Activated CD4-positive, alpha-beta T cell treated with anti-CD3 and anti-CD28 coated beads for 36 hours (primary cell): ENCODE measurements around the gene SMIM14. TPM values are rescaled to one million over a fixed set of nuclear protein-coding genes. Genes with fewer than 3 reads are reported as not detected.
"Not testable (repeated sequence)": the region's sequence is repeated elsewhere in the genome, so short reads cannot be mapped to it uniquely, and the experiment has no call there.

ENCODE experiments used
- ATAC-seq: fragments of 200-7000 bp; cut with Tn5 transposase; one replicate; pipeline ENCODE4 v1.10.0; 2021; ENCODE audit warnings: mild to moderate bottlenecking, moderate library complexity
- CTCF ChIA-PET: fragments of 350-600 bp; sonication (Branson Sonifier 250); formaldehyde crosslinking; loops from one replicate; lab custom pipeline; 2021; ENCODE audit warnings: antibody characterized with exemption; lab: Charles Lee
- POLR2A ChIA-PET: fragments of 350-600 bp; sonication (Branson Sonifier 250); formaldehyde crosslinking; loops from one replicate; lab custom pipeline; 2021; ENCODE audit warnings: antibody characterized with exemption, inconsistent platforms; lab: Charles Lee
- DNase-seq: peaks from one replicate; pipeline ENCODE4 v3.0.0-alpha.2; 2020
- H3K27ac Mint-ChIP-seq: one replicate; pipeline ENCODE4 v1.8.0; 2021; ENCODE audit warnings: mixed read lengths
- H3K27me3 Mint-ChIP-seq: one replicate; pipeline ENCODE4 v1.8.0; 2021; ENCODE audit warnings: mixed read lengths
- H3K36me3 Mint-ChIP-seq: one replicate; pipeline ENCODE4 v1.8.0; 2021; ENCODE audit warnings: low read depth, mixed read lengths
- H3K4me1 Mint-ChIP-seq: one replicate; pipeline ENCODE4 v1.8.0; 2021; ENCODE audit warnings: mixed read lengths
- H3K4me3 Mint-ChIP-seq: one replicate; pipeline ENCODE4 v1.8.0; 2021; ENCODE audit warnings: mild to moderate bottlenecking, moderate library complexity, mixed read lengths
- H3K9me3 Mint-ChIP-seq: one replicate; pipeline ENCODE4 v1.8.0; 2021; ENCODE audit warnings: low read depth, mixed read lengths
- intact Hi-C, 2 experiments: fragments of 100-400 bp; cut with DNase I in 1 of 2; cut with micrococcal nuclease in 1 of 2; formaldehyde crosslinking; loops; one replicate each; pipeline versions ENCODE4 v1.14.2 to v1.15.1; 2022 to 2024; cut with DNase I, micrococcal nuclease
- total RNA-seq, 2 experiments: library from RNA; stranded (reverse); gene quantifications; one replicate each; pipeline ENCODE4 v1.2.3, GENCODE V29; 2021

The SMIM14 gene
- total RNA-seq, 2 experiments from 2014 or later, result 1.4 to 2.0 TPM

DNA sequence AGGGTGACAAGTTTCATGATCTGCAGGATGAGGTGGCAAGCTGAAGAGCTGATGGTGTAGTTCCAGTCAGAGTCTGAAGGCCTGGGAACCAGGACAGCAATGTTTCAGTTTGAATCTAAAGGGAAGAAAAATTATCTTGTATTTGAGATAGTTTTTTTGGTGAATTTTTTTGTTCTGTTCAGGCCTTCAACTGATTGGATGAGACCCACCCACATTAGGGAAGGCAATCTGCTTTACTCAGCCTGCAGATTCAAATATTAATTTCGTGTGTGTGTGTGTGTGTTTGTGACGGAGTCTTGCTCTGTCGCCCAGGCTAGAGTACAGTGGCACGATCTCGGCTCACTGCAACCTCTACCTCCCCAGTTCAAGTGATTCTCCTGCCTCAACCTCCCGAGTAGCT, 22.1 kb upstream of the SMIM14 start:
- ATAC-seq, result no peak
- DNase-seq, result no peak
- H3K27me3 Mint-ChIP-seq, result no peaks in the 10 kb centered on the region
- ChIA-PET CTCF (no interaction called here), POLR2A (no interaction called here)
- H3K4me3 Mint-ChIP-seq, result no peak overlapping the region
- no peaks in the 10 kb centered on the region for H3K9me3 Mint-ChIP-seq
- intact Hi-C loops, result no loop called here
- no peaks in the 10 kb centered on the region for H3K36me3 Mint-ChIP-seq
- H3K4me1 Mint-ChIP-seq, result peaks cover 4% of the 10 kb centered on the region
- no peak overlapping the region for H3K27ac Mint-ChIP-seq

DNA sequence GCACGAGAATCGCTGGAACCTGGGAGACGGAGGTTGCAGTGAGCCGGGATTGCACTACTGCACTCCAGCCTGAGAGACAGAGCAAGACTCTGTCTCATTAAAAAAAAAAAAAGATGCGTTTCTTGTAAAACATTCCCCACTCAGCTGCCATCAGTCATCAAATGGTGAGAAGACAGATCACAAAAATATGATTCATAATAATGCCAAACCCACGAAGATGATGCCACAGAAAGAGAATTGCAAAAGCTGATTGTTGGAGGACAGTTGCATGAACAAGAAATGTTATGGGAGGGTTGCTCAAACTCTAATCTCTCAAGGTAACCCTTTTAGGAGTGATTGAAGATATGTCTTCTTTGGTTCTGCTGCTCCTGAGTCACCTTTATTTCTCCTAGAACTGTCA, 21.4 kb upstream of the SMIM14 start:
- H3K4me3 Mint-ChIP-seq, result no peak overlapping the region
- intact Hi-C loops, result no loop called here
- ChIA-PET CTCF (interaction anchor here (0.6 kb wide), 1 partner anchor 48 kb away, joined by 3 read pairs; no protein-coding TSS in a partner anchor), POLR2A (interaction anchor here (0.6 kb wide), 1 partner anchor 1505 kb away, joined by 5 read pairs; no protein-coding TSS in a partner anchor)
- no peaks in the 10 kb centered on the region for H3K9me3 Mint-ChIP-seq
- H3K36me3 Mint-ChIP-seq, result no peaks in the 10 kb centered on the region
- H3K4me1 Mint-ChIP-seq, result peaks cover 4% of the 10 kb centered on the region
- H3K27ac Mint-ChIP-seq, result no peak overlapping the region
- no peak for DNase-seq
- H3K27me3 Mint-ChIP-seq, result no peaks in the 10 kb centered on the region
- ATAC-seq, result no peak

DNA sequence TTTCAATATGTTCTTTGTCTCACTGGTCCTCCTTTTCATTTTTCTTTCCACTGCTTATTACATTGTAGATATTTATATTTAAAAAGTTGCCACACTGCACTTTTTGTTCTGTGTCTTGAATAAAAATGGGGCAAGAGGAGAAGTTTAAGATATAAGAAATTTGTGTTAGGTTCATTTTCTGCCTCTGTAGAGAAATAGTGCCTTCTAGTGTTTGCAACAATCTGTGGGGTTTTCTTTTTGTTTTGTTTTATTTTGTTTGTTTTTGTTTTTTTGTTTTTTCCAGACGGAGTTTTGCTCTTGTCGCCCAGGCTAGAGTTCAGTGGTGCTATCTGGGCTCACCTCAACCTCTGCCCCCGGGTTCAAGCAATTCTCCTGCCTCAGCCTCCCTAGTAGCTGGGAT, 20.1 kb upstream of the SMIM14 start:
- H3K27me3 Mint-ChIP-seq, result no peaks in the 10 kb centered on the region
- POLR2A ChIA-PET, result interaction anchor here (0.6 kb wide), 3 partner anchors 20 to 892 kb away, joined by 3 to 5 read pairs (median 3); partner anchors contain the start of gene SMIM14
- intact Hi-C loops, result loop anchor here in 1 of 2 experiments (2.0 kb wide), 1 partner anchor 190 kb away; no protein-coding TSS in a partner anchor
- DNase-seq (no peak), ATAC-seq (no peak)
- H3K4me3 Mint-ChIP-seq, result no peak overlapping the region
- no peak overlapping the region for H3K27ac Mint-ChIP-seq
- peaks cover 4% of the 10 kb centered on the region for H3K4me1 Mint-ChIP-seq
- CTCF ChIA-PET, result interaction anchor here (0.6 to 0.7 kb wide), 2 partner anchors 185 to 745 kb away, joined by 3 to 5 read pairs; no protein-coding TSS in a partner anchor
- H3K9me3 Mint-ChIP-seq, result no peaks in the 10 kb centered on the region
- H3K36me3 Mint-ChIP-seq, result no peaks in the 10 kb centered on the region

- no peaks in the 10 kb centered on the region for H3K9me3 Mint-ChIP-seq
- intact Hi-C loops, result no loop called here
- H3K27me3 Mint-ChIP-seq, result no peaks in the 10 kb centered on the region
- CTCF ChIA-PET, result interaction anchor here (0.7 kb wide), 1 partner anchor 24 kb away, joined by 5 read pairs; no protein-coding TSS in a partner anchor
- H3K4me1 Mint-ChIP-seq, result peaks cover 4% of the 10 kb centered on the region
- DNase-seq (no peak), ATAC-seq (no peak)
- no peaks in the 10 kb centered on the region for H3K36me3 Mint-ChIP-seq
- POLR2A ChIA-PET, result no interaction called here
- no peak overlapping the region for H3K27ac Mint-ChIP-seq
- no peak overlapping the region for H3K4me3 Mint-ChIP-seq
Observed at GRCh38 chr4:39657465-39657864, 18.8 kb upstream of the SMIM14 start.

GRCh38 chr4:39656638-39657037, 18.0 kb upstream of the SMIM14 start:
- H3K4me3 Mint-ChIP-seq, POLR2A ChIA-PET, DNase-seq, H3K9me3 Mint-ChIP-seq, H3K27ac Mint-ChIP-seq, H3K36me3 Mint-ChIP-seq, intact Hi-C loops, H3K4me1 Mint-ChIP-seq, H3K27me3 Mint-ChIP-seq, ATAC-seq: not testable (repeated sequence)
- CTCF ChIA-PET, result interaction anchor here (0.7 to 0.9 kb wide), 2 partner anchors 9 to 25 kb away, joined by 3 to 5 read pairs; no protein-coding TSS in a partner anchor

DNA sequence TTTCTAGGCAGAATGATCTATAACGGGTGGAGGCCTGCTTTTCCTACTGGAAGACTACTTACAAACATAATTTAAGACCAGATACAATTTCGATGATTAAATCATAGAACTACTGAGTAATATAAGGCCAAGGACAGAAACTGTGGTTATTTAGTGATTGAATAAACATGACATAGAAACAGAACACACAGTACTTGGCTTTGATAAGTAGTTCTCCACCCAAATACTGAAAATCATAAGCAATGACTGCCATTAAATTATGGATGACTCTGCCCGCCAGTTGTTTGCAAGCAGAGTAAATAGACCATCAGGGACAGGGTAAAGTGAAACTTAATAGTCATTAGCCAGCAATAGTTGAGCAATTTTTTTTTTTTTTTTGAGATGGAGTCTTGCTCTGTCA, 17.2 kb upstream of the SMIM14 start:
- DNase-seq, result no peak
- no peak for ATAC-seq
- Mint-ChIP-seq H3K9me3 (no peaks in the 10 kb centered on the region), H3K4me3 (no peak overlapping the region), H3K4me1 (peaks cover 4% of the 10 kb centered on the region), H3K36me3 (no peaks in the 10 kb centered on the region), H3K27ac (no peak overlapping the region), H3K27me3 (no peaks in the 10 kb centered on the region)
- intact Hi-C loops, result no loop called here
- CTCF ChIA-PET, result no interaction called here
- POLR2A ChIA-PET, result no interaction called here

DNA sequence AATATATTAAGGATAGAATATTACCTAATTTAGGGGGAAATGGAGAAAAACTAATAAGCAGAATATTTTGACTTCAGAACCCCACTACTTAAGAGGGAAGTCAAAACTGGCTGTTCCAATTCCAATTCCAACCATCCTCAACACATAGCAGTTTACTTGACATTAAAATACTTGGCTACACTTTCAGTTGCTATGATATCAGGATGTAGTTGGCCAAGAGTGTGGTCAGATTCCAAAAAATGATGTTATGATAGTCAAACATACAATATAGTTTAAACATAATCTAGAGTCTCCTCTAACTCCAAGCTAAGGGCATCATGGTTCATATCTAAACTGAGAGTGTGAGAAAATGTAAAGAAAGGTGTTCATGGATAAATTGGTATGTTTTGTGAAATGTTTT, 16.5 kb upstream of the SMIM14 start:
- no peak for DNase-seq
- Mint-ChIP-seq H3K27ac (no peak overlapping the region), H3K27me3 (no peaks in the 10 kb centered on the region), H3K9me3 (no peaks in the 10 kb centered on the region), H3K36me3 (no peaks in the 10 kb centered on the region), H3K4me3 (no peak overlapping the region), H3K4me1 (peaks cover 4% of the 10 kb centered on the region)
- CTCF ChIA-PET, result no interaction called here
- POLR2A ChIA-PET, result no interaction called here
- intact Hi-C loops, result no loop called here
- no peak for ATAC-seq

GRCh38 chr4:39651586-39651985, 12.9 kb upstream of the SMIM14 start:
- ATAC-seq, DNase-seq, H3K4me3 Mint-ChIP-seq, H3K4me1 Mint-ChIP-seq, H3K36me3 Mint-ChIP-seq, intact Hi-C loops, H3K27ac Mint-ChIP-seq, POLR2A ChIA-PET, H3K27me3 Mint-ChIP-seq, H3K9me3 Mint-ChIP-seq: not testable (repeated sequence)
- CTCF ChIA-PET, result interaction anchor here (0.6 kb wide), 1 partner anchor 743 kb away, joined by 3 read pairs; no protein-coding TSS in a partner anchor

DNA sequence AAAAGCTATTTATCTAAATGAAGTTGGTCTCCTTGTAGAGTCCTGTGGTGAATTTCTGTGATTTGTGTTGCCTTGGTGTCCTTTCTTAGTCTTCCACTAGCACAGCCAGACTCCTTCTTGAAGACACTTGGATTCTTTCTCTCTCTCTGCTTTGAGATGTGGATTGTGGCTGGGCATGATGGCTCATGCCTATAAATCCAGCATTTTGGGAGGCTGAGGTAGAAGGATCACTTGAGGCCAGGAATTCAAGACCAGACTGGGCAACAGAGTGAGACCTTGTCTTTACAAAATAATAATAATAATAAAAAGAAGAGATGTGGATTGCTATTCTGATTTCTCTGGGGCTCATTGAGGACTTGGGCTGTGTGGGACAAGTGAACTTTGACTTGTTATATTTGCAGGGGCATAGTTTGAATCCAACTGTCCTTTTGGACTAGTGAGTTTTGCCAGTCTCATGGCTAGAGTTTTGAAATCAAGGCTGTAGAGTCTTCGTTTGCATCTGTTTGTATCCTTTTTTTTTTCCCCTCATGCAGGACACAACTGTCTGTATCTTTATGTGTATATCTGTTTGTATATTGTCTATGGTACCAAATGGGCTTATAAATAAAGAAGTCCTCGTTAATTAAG, 11.1 kb upstream of the SMIM14 start:
- H3K9me3 Mint-ChIP-seq, result no peaks in the 10 kb centered on the region
- CTCF ChIA-PET, result no interaction called here
- intact Hi-C loops, result no loop called here
- H3K4me1 Mint-ChIP-seq, result no peaks in the 10 kb centered on the region
- H3K36me3 Mint-ChIP-seq, result no peaks in the 10 kb centered on the region
- no peak overlapping the region for H3K27ac Mint-ChIP-seq
- H3K27me3 Mint-ChIP-seq, result no peaks in the 10 kb centered on the region
- POLR2A ChIA-PET, result no interaction called here
- no peak for ATAC-seq
- H3K4me3 Mint-ChIP-seq, result no peak overlapping the region
- no peak for DNase-seq

- ATAC-seq (no peak), DNase-seq (no peak)
- CTCF ChIA-PET, result interaction anchor here (0.8 to 1.5 kb wide), 2 partner anchors 12 to 180 kb away, joined by 3 read pairs; no protein-coding TSS in a partner anchor
- Mint-ChIP-seq H3K27ac (no peak overlapping the region), H3K36me3 (no peaks in the 10 kb centered on the region), H3K27me3 (no peaks in the 10 kb centered on the region), H3K4me1 (no peaks in the 10 kb centered on the region), H3K4me3 (no peak overlapping the region), H3K9me3 (no peaks in the 10 kb centered on the region)
- POLR2A ChIA-PET, result no interaction called here
- intact Hi-C loops, result no loop called here
Observed at GRCh38 chr4:39648827-39649558, 10.3 kb upstream of the SMIM14 start.

DNA sequence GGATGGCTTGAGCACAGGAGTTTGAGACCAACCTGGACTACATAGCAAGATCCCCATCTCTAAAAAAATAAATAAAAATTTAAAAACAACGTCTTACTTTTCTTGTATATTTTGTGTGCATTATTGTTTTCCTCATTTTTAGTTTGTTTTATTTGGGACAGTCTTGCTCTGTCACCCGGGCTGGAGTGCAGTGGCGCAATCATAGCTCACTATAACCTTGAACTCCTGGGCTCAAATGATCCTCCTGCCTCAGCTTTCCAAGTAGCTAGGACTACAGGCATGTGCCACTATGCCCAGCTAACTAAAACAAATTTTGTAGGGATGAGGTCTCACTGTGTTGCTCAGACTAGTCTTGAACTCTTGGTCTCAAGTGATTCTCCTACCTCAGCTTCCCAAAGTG, 9.5 kb upstream of the SMIM14 start:
- POLR2A ChIA-PET, result interaction anchor here (0.6 kb wide), 1 partner anchor 99 kb away, joined by 5 read pairs; no protein-coding TSS in a partner anchor
- H3K36me3 Mint-ChIP-seq, result no peaks in the 10 kb centered on the region
- no peak overlapping the region for H3K4me3 Mint-ChIP-seq
- intact Hi-C loops, result no loop called here
- no peaks in the 10 kb centered on the region for H3K27me3 Mint-ChIP-seq
- DNase-seq, result no peak
- H3K9me3 Mint-ChIP-seq, result no peaks in the 10 kb centered on the region
- no peak for ATAC-seq
- CTCF ChIA-PET, result interaction anchor here (0.5 to 1.5 kb wide), 4 partner anchors 9 to 180 kb away, joined by 3 read pairs; no protein-coding TSS in a partner anchor
- no peaks in the 10 kb centered on the region for H3K4me1 Mint-ChIP-seq
- H3K27ac Mint-ChIP-seq, result no peak overlapping the region
